GM21515 (cell line): ENCODE data around the gene PLA2G4E.

ENCODE experiments used
- ATAC-seq: cut with Tn5 transposase; IDR thresholded peaks from one replicate; pipeline ENCODE4 v1.9.1; 2021; ENCODE audit not compliant: unreplicated experiment

The PLA2G4E gene

GRCh38 chr15:41994171-41994650 is 26.6 kb downstream of the PLA2G4E start:
- ATAC-seq = no peak

DNA sequence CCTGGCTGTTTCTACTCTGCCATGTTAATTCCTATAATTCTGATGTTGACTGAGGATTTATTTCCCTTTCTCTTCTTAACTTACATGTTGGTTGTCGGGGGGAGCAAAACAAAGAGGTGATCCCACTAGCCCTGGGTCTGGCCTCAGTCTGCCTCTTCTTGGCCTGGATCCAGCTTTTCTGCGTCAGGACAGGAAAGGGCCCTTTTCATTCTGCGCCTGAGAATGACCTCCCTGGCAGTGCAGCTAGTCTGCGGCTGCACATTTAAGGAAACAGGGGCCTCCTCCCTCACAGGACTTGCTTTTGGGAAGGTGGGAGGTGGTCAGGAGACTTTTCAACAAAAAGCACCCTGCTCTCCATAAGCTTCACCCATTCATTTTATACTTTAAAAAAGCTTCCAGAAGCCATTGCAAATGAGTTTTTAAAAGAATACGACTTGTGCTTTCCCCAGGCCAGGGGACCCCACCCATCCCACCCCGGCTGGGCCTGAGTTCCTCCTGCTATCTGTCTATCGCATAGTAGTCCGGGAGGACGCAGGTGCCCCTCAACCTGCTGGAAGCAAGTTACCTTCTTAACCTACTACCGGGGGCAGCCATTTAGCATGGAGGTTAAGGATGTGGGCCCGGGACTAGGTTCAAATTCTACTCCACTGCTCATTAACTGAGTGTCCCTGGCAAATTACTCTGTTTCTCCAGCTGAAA is 27.2 kb downstream of the PLA2G4E start:
- no peak for ATAC-seq

- ATAC-seq = no peak
Measured at GRCh38 chr15:41992803-41993190, 28.0 kb downstream of the PLA2G4E start.

- ATAC-seq = no peak
Measured at GRCh38 chr15:41992151-41992802, 28.6 kb downstream of the PLA2G4E start.

DNA sequence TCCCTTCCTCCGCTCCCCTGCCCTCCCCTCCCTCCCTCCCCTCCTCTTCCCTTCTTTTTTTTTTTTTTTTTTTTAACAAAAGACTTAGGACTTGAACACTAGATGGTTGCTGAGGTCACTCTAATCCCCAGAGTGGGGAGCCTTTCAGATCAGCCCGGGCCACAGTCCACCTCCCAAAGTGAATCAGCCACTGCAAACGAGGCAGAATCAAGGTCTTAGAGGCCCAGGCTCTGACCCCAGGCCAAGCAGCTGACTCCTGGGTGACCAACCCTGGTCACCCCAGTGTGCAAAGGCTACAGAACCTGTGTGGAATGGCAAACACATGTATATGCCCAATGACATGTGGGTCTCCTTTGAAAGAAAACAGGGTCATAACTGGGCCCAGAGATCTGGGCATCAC is 30.2 kb downstream of the PLA2G4E start:
- ATAC-seq = no peak

- ATAC-seq = no peak
Measured at GRCh38 chr15:41990243-41990605, 30.6 kb downstream of the PLA2G4E start.

DNA sequence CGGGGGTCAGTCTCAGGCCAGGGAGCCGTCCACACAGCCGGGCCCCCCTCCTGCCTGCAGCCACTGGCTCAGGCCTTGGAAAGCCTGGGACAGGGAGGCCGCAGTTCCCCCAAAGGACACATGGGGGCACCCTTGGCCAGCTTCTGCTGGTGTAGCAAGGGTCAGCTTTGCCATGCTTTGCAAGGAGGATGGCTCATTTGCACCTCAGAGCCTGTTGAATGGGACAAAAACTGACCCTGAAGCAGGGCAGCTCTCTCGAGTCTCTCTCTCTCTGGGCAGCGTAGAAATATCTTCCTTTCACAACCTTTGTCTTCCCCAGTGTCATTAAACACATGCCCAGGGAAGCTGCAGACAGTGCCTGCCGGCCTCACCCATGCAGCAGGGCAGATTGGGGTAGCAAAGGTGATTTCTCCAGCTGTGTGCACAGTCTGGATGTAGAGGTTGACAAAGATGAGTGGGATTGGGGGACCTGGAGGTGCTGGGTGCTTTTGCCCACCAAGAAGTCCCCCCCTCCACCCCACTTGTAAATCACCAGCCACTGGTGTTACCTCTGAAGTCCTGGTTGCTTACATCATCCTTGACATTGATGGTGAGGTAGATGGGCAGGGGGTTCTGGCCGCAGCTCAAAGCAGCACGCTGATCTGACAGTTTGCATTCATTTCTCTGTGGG is 31.1 kb downstream of the PLA2G4E start:
- ATAC-seq = no peak

- ATAC-seq = no peak
Measured at GRCh38 chr15:41988896-41989572, 31.8 kb downstream of the PLA2G4E start.

- ATAC-seq = no peak
Measured at GRCh38 chr15:41987925-41988275, 32.9 kb downstream of the PLA2G4E start.

- no peak for ATAC-seq
Measured at GRCh38 chr15:41987246-41987924, 33.5 kb downstream of the PLA2G4E start.

DNA sequence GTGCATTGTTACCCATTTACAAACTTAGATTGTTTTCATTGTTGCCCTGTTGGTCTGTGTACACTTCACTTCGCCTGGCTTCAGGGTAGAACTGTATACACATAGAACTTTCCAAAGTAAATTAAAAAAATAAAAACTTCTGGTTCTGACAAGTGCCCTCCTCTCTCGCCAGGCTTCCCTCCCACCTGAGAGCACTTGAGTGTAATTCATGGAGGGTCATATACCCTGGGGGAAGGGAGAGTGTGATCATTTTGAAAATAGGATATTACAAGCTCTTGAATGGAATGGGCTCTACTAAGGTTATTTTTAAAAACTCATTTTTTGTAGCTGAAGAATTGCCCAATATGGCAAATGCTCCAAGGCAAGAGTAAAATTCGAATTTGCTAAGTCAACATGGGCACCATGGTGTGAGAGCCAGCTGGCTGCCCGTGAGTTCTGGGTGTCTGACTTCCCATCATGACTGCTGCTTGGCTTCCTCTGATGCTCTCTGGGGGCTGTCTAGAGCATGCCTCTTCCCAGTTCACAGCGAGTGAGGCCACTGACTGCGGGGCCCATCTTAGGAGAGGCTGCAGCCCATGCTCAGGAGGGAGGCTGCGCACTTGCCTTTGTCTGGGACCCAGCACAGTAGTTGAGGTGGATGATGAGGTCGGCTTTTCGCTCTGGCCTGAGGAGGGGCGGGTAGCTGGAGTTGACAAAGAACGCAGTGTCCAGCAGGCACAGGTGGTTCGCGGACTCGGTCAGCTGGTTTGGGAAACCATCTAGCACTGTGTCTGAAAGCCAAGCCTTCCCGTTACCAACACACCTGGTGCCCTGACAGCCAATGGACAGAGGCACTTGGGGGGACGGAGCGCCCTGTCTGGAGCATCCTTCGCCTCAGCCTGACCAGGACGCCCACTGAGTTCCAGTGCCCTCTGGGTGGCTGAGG is 35.3 kb downstream of the PLA2G4E start:
- no peak for ATAC-seq

- ATAC-seq = no peak
Measured at GRCh38 chr15:41984622-41985021, 36.2 kb downstream of the PLA2G4E start.

DNA sequence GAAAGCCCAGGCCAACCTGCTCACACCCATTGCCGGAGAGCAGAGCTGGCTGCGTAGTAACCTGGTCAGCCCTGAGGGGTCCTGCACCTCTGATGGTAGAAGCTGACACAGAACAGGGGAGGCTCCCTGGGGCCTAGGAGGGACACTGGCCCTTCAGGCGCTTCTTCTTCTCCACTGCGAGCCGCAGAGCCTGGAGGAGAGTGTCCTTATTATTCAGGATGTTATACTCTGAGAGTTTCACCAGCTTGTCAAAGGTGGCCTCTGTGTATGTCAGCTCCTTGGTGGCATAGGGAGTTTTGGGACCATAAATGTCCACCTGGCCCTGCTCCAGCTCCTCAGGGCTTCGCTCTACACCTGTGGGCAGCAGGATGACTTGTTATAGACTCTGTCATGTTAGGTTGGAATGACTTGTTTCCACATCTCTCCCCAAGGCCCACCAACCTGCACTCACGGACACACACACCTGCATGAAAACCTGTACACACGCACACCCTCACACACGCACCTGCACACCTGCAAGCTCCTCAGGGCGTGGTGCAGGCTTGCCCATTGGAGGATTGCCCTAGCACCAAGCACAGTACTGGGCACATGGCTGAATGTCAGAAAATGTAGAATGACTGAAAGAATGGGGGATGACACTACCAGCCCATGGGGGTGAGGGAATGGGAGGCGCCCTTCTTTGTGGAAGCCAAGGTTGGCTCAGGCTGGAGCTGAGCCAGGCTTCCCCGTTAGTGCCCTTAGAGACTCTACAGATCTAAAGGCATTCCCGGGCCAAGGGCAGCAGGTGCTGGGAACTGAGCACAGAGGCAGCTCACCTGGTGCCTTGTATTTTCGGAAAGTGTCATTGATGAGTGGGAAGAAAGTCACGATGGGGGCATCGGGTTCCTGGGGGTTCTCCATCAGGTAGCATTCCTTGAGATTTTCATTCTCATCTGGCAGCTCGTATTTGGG is 36.9 kb downstream of the PLA2G4E start:
- ATAC-seq = no peak

DNA sequence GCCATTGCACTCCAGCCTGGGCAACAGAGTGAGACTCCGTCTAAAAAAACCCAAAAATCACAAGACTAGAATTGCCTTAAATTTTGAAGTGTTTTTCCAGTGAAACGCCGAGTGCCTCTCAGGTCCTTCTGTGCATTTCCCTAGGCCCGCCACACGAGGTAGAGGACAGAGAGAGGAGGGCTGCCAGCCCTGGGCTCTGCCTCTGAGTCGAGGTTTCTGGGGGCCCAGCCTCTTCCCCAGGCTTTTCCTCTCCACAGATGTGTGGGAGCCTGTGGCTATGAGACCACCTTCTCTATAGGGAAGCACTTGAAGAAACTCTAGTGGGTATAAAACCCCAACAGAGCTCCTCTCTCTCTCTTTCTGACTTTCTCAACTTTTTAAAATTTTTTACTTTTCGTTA is 37.6 kb downstream of the PLA2G4E start:
- ATAC-seq = no peak

- no peak for ATAC-seq
Measured at GRCh38 chr15:41982133-41982930, 38.5 kb downstream of the PLA2G4E start.

GRCh38 chr15:41981371-41982132 is 39.3 kb downstream of the PLA2G4E start:
- no peak for ATAC-seq

DNA sequence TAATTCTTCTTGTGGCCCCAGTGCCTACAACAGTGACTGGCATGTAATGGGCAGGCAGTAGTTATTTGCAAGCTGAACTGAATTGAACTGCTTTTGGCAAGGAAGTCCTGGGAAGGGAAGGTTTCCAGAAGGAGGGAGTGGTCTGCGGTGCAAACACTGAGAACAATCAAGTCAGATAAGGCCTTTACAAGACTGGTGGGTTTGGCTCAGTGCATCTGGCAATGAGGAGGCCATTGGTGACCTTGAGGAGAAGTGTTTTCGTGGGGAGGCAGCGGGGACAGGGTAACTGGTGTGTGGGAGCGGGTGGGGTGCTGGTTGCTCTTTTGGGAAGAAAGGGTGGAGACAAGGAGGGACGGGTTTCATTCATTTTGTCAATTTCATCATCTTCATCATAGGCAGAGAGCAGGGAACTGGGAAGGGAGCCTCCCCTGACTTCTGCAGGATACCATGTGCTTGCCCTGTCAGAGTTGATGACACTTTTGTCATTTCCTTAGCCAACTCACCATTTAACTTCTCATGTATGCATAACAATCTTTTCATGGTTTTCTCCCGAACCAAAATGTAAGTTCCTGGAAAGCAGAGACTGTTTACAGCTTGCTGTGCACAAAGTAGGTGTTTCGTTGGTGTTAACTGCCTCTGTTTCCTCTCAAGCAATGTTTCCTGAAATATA is 40.1 kb downstream of the PLA2G4E start:
- ATAC-seq = no peak
